Loucy (cell line): ENCODE measurements around the gene DNAH17.

Experiments used
- CTCF ChIP-seq: fragments of 200-600 bp; sonication (generic); conservative IDR thresholded peaks from 2 replicates; pipeline ENCODE4 v1.5.1; 2014; ENCODE audit warnings: mild to moderate bottlenecking, antibody characterized with exemption, low read length
- EZH2phosphoT487 ChIP-seq: fragments of 200-600 bp; IDR thresholded peaks from 2 replicates; pipeline ENCODE4 v1.6.1; 2018; ENCODE audit warnings: antibody characterized with exemption, mild to moderate bottlenecking, moderate library complexity, borderline replicate concordance

- TF ChIP-seq CTCF: no peak
- TF ChIP-seq EZH2phosphoT487: no peak
These were observed 91.7 kb downstream of the DNAH17 start for GRCh38 chr17:78485290-78486168.
